Osteoblast (primary cell): ENCODE data around the gene PAFAH1B1. TPM values are rescaled to one million over a fixed set of nuclear protein-coding genes. Genes with fewer than 3 reads are reported as not detected.

Experiments
- DNase-seq: peaks from one replicate; pipeline ENCODE4 v3.0.0; 2011; ENCODE audit warnings: low spot score, mixed read lengths; ENCODE audit not compliant: insufficient read length; ENCODE audit errors: missing footprints
- H2AFZ ChIP-seq: 2 replicates; pipeline ENCODE4 v1.6.0; 2011; ENCODE audit warnings: mild to moderate bottlenecking, low read length
- H3K27ac ChIP-seq: 2 replicates; pipeline ENCODE4 v1.5.1; 2011; ENCODE audit warnings: mild to moderate bottlenecking, low read depth, low read length, moderate library complexity
- H3K27me3 ChIP-seq: 2 replicates; pipeline ENCODE4 v1.6.0; 2012; ENCODE audit warnings: mild to moderate bottlenecking, control low read depth, inconsistent platforms, low read length, moderate library complexity; ENCODE audit not compliant: insufficient read depth
- H3K36me3 ChIP-seq: 2 replicates; pipeline ENCODE4 v1.5.1; 2011; ENCODE audit warnings: mild to moderate bottlenecking, low read length, control low read depth, moderate library complexity; ENCODE audit not compliant: insufficient read depth
- H3K4me1 ChIP-seq: 2 replicates; pipeline ENCODE4 v1.5.1; 2011; ENCODE audit warnings: mild to moderate bottlenecking, low read length, control low read depth, moderate library complexity; ENCODE audit not compliant: insufficient read depth
- H3K4me2 ChIP-seq: 2 replicates; pipeline ENCODE4 v1.6.0; 2011; ENCODE audit warnings: mild to moderate bottlenecking, low read length; ENCODE audit not compliant: insufficient read depth
- H3K4me3 ChIP-seq: fragments of 200-600 bp; sonication (generic); 3 replicates; pipeline ENCODE4 v1.5.1; 2012; ENCODE audit warnings: mild to moderate bottlenecking, low read length, inconsistent platforms; ENCODE audit not compliant: insufficient read depth
- H3K79me2 ChIP-seq: 2 replicates; pipeline ENCODE4 v1.6.0; 2012; ENCODE audit warnings: mild to moderate bottlenecking, low read length, control low read depth, inconsistent platforms; ENCODE audit not compliant: insufficient read depth
- H3K9me3 ChIP-seq: 2 replicates; pipeline ENCODE4 v1.5.1; 2011; ENCODE audit warnings: low read depth, low read length, control low read depth
- H4K20me1 ChIP-seq: 2 replicates; pipeline ENCODE4 v1.6.0; 2012; ENCODE audit warnings: mild to moderate bottlenecking, low read length, control low read depth; ENCODE audit not compliant: insufficient read depth
- total RNA-seq: library from RNA; depleted of rRNA; stranded (reverse); fragments of >200 nt; gene quantifications from 2 replicates; pipeline ENCODE4 v1.2.3, GENCODE V29; 2012
- TF ChIP-seq, protein P1 (sequence below): IDR thresholded peaks from 2 replicates; pipeline ENCODE4 v1.5.1; 2011; ENCODE audit warnings: mild to moderate bottlenecking, low read depth, low read length, moderate library complexity; ENCODE audit errors: extremely low read depth

Gene PAFAH1B1
- total RNA-seq, 1 donor = 128 TPM

- H2AFZ ChIP-seq = no peak overlapping the region
- H3K79me2 ChIP-seq = peaks cover 98% of the 10 kb centered on the region
- no peak for DNase-seq
- H3K4me3 ChIP-seq = no peak overlapping the region
- H3K4me2 ChIP-seq = no peak overlapping the region
- no peaks in the 10 kb centered on the region for H3K27me3 ChIP-seq
- TF ChIP-seq, protein P1, sequence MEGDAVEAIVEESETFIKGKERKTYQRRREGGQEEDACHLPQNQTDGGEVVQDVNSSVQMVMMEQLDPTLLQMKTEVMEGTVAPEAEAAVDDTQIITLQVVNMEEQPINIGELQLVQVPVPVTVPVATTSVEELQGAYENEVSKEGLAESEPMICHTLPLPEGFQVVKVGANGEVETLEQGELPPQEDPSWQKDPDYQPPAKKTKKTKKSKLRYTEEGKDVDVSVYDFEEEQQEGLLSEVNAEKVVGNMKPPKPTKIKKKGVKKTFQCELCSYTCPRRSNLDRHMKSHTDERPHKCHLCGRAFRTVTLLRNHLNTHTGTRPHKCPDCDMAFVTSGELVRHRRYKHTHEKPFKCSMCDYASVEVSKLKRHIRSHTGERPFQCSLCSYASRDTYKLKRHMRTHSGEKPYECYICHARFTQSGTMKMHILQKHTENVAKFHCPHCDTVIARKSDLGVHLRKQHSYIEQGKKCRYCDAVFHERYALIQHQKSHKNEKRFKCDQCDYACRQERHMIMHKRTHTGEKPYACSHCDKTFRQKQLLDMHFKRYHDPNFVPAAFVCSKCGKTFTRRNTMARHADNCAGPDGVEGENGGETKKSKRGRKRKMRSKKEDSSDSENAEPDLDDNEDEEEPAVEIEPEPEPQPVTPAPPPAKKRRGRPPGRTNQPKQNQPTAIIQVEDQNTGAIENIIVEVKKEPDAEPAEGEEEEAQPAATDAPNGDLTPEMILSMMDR = no peak
- H3K9me3 ChIP-seq = no peaks in the 10 kb centered on the region
- H3K36me3 ChIP-seq = peaks cover 32% of the 10 kb centered on the region
- peaks cover 6% of the 10 kb centered on the region for H3K4me1 ChIP-seq
- H4K20me1 ChIP-seq = peaks cover 84% of the 10 kb centered on the region
- no peak overlapping the region for H3K27ac ChIP-seq
These were observed 41.8 kb downstream of the PAFAH1B1 start for GRCh38 chr17:2635241-2635640.

DNA sequence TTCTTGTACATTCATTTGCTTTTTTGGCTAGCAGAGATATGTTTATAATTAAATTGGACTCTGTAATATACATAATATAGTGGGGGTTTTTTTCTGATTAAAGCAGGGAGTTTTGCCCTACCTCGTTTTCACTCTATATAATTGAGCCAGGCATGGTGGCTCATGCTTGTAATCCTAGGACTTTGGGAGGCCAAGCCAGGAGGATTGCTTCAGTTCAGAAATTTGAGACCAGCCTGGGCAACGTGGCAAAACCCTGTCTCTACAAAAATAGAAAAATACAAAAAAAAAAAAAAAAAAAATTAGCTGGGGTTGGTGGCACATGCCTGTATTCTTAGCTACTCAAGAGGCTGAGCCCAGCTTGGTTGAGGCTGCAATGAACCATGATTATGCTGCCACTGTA is 42.2 kb downstream of the PAFAH1B1 start:
- no peak for DNase-seq
- Histone ChIP-seq H3K27me3 (no peaks in the 10 kb centered on the region), H4K20me1 (peaks cover 80% of the 10 kb centered on the region), H3K9me3 (no peaks in the 10 kb centered on the region), H3K4me3 (no peak overlapping the region), H3K36me3 (peaks cover 36% of the 10 kb centered on the region), H2AFZ (no peak overlapping the region), H3K79me2 (peaks cover 98% of the 10 kb centered on the region), H3K4me1 (peaks cover 6% of the 10 kb centered on the region), H3K27ac (no peak overlapping the region), H3K4me2 (no peak overlapping the region)
- TF ChIP-seq, protein P1 = no peak

- DNase-seq = peak; percentile 36
- Histone ChIP-seq H3K9me3 (no peaks in the 10 kb centered on the region), H3K27me3 (no peaks in the 10 kb centered on the region), H4K20me1 (peaks cover 74% of the 10 kb centered on the region), H3K36me3 (peaks cover 41% of the 10 kb centered on the region), H3K27ac (no peak overlapping the region), H3K4me1 (peaks cover 6% of the 10 kb centered on the region), H3K4me3 (no peak overlapping the region), H2AFZ (no peak overlapping the region), H3K79me2 (peaks cover 97% of the 10 kb centered on the region), H3K4me2 (no peak overlapping the region)
- TF ChIP-seq, protein P1 = no peak
These were observed 42.9 kb downstream of the PAFAH1B1 start for GRCh38 chr17:2636169-2636930.

DNA sequence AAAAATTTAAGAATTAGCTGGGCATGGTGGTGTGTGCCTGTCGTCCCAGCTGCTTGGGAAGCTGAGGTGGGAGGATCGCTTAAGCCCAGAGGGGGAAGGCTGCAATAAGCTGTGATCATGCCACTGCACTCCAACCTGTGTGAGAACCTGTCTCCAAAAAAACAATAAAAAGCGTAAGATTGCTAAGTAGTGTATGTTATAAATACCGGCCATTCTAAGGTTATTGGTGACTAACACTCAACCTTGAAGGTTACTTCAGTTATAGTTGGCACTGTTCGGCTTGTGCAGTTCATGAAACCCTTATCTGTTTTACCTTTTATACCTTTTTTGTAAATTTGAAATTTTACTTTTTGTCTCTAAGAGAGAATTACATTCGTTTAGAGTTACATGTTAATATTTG is 44.0 kb downstream of the PAFAH1B1 start:
- Histone ChIP-seq H4K20me1 (peaks cover 72% of the 10 kb centered on the region), H3K9me3 (no peaks in the 10 kb centered on the region)

More for the DNA sequence above, 44.0 kb downstream of the PAFAH1B1 start:
- Histone ChIP-seq H3K27me3 (no peaks in the 10 kb centered on the region), H3K4me3 (no peak overlapping the region), H2AFZ (no peak overlapping the region), H3K36me3 (peaks cover 48% of the 10 kb centered on the region), H3K4me2 (no peak overlapping the region), H3K4me1 (peaks cover 6% of the 10 kb centered on the region), H3K79me2 (peaks cover 97% of the 10 kb centered on the region), H3K27ac (no peak overlapping the region)
- TF ChIP-seq, protein P1 = no peak
- no peak for DNase-seq
